Hindlimb muscle (tissue), 1 donor: ENCODE results near the gene IGF1R. TPM values are rescaled to one million over a fixed set of nuclear protein-coding genes. Genes with fewer than 3 reads are reported as not detected.
A peak's percentile ranks its signal among the peaks of the same experiment; 100 is the strongest.

Experiments used
- DNase-seq: peaks from one replicate; pipeline ENCODE4 v3.0.0-alpha.2; 2013
- polyA plus RNA-seq: library from polyadenylated mRNA; unstranded; fragments of 120-200 nt; gene quantifications from one replicate; pipeline ENCODE4 v1.2.1, GENCODE V29; 2013; ENCODE audit not compliant: insufficient read length

IGF1R gene
- polyA plus RNA-seq, 1 donor = 18.3 TPM

DNA sequence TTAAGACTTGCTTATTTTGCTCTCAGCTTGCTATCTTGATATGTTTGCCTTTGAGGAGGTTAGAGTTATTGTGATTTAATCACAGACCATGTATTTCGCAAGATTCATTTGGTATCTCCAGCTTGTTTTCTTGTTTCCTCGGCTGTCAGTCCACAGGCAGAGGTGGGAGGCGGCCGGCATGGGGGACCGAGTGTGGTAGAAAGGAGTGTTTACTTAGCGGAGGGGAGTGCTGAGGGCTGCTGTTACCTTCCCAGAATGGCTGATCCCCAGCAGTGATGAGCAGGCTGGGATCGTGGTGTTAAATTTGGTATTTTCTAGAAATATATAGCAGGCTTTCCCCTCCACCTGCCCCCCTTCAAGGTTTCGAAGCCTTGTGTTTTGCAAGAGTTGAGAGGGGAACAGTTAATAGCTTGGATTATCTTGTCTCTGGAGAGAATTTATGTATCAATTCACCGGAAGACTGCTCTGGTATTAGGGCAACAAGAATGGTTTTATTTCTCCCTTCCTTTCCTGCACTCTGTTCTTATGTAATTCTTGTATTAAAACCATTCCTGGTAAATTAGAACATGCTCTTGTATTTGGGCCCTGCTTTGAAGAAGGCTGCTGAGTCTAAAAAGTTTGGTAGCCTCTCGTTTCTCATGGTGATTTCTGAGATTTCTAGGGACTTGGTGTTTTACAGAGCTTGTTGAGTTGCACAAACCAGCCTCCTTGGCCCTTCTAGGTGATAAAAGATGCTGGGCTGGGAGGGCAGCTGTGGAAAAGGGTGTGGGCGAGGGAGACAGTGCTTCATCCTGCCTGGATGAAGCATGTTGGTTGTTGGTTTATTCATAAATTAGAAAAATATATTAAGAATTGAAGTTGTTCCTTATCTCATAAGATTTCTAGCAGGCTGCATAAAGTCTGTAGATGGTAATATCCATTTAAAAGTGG is 151.4 kb downstream of the IGF1R start:
- no peak for DNase-seq

DNA sequence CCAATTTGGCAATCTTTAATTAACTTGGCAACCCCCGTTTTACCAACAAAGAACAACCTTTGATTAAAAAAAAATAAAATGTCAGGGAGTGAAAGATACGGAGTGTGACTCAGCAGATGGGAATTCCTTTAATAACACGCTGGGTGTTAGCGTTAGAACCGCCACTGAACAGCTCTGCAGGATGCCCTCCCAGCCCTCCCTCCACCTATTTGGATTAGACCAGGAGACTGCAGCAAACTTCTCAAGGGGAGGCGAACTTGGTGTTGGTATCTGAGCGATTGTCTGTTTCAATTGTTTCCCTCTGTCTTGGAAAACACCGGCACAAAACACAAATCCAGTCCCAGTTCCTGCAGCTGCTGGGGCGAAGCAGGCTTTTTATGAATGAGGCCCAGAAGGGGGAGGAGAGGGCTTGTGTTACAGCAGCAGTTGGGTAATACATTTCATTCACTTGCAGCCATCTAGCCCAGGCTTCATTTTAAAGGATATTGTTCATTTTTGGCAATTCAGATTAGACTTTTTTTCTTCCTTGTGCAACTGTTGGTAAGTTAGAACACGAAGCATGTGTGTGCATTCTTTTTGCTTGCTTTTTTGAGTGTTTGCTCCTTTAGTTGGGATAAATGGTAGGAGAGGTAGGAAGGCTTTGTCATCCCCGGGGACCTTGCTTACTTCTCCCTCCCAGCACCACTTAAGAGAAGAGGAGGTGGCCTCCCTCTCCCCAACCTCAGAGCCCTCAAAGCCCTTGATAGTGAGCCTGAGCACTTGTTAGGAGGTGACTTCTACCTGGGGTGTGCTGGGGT is 152.3 kb downstream of the IGF1R start:
- peak; percentile 88 for DNase-seq

DNA sequence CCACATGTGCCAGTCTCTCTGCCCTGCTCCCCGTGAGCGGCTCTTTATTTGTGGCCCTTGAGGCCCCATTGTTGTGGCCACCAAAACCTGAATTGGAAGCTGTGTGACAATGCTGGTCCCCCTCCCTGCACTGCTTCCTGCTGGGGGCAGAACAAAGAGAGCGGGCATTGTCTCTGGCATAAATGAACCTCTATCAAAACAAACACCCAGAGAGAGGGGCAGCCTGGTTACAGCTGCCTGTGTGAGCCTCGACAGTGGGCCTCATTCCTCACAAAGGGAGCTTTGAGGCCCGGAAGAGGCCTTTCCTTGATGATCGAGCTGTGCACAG is 152.9 kb downstream of the IGF1R start:
- DNase-seq = no peak

DNA sequence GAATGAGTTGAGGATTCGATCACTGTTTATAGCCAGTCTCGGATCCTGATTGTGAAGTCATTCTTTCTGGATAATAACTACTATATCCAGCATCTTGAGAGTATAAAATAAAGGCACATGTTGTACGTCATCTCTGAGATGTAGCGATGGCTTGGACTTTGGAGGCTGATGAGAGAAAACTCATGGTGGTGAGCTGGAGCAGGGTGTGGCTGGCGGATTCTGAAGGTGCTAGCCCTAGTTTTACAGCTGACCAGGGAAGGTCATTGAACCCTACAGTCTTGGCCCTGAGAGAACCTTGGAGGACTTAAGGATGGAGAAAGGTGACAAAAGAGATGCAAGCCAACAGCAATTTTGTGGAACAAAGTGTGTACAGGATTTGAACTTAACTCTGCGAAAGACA is 153.8 kb downstream of the IGF1R start:
- DNase-seq = no peak

DNA sequence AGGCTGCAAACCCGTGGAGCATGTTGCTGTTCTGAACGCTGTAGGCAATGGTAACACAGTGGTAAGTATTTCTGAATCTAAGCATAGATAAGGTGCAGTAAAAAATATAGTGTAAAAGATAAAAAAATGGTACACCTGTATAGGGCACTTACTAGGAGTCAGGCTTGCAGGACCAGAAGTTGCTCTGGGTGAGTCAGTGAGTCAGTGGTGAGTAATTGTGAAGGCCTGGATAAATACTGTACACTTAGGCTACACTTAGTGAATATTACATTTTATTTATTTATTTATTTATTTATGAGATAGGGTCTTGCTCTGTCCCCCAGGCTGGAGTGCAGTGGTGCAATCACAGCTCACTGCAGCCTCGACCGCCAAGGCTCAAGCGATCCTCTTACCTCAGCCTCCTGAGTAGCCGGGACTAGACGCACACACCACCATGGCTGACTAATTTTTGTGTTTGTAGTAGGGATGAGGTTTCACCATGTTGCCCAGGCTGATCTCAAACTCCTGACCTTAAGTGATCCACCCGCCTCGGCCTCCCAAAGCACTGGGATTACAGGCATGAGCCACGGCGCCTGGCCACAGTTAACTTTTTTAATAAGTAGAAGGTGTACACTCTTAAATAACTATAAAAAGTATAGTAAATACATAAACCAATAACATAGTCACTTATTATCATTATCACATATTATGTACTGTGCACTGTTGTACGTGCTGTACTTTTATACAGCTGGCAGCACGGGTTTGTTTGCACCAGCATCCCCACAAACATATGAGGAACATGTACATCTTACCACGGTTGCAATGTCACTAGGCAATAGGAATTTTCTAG is 155.1 kb downstream of the IGF1R start:
- no peak for DNase-seq

DNA sequence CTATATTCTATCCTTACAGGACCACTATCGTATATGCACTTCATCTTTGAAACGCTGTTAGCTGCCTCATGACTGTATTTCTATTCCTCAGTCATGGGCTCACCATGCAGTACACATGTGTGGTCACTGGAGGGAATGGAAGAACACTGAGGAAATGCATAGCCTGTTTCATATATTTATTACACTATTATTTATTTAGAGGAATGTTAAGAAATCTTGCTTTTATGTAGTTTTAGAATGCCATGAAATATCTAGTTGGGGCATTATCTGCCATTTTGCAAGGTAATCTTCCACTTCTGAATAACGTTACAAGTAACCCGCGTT is 155.7 kb downstream of the IGF1R start:
- DNase-seq = no peak

DNA sequence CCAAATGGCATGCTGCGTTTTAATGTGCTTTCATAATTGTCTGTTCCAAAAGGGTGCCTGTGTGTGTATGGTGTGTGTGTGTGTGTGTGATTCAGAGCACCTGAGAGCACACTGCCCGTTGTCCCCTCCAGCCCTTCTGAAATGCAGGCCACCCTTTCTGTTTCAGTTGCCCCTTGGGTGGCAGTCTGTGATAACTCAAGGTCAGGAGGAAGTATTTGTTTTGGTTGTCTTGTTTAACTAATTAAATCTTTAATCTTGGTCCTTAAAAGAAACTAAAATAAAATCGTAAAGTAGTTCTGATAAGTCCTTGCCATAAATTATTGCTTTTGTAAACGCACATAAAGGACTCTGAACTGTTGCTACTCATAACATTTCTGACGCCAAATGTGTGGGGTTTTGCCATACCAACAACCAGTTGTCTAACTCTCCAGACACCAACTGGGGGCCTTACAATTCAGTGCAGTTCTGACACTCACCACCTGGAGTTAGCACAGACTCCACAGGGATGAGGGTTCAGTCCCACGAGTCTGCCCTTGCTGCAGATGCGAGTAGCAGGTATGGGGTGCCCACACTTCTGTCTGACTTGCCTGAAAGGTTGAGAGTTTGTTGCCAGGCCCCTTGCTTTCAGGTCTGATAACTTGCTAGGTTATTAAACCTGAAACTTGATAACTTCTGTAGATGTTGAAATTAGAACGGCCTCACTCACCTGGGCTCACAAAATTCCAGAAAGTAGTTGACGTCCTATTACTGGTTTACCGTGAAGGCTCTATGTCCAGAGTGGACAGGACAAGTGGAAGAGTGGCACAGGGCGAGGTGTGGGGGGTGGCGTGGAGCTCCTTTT is 157.3 kb downstream of the IGF1R start:
- DNase-seq = no peak

DNA sequence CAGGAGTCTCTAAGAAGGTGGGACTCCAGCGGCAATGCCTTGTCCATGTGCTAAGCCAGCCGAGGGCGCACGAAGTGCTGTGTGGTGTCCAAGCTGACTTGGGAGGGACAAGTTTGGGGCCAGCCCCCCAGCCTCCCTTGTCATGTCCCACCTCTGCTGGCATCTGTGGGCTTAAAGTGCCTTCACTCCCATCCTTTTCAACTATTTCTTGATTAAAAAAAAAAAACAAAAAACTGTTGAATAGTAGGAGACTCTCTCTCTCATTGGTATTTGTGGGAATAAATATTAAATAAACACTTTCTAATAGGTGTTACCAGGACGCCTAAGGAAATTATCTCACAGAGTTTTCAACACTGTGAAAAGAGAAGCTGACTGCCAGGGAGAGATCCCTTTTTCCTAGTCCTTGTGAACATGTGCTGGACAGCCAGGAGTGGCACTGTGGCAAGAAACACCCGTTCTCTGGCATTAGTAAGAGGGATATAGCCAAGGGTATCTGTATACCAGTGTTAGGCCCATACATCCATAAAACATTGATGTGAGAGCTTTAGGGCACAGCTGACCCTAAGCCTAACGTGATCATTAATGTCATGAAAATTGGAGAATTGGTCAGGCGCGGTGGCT is 158.0 kb downstream of the IGF1R start:
- DNase-seq = no peak

DNA sequence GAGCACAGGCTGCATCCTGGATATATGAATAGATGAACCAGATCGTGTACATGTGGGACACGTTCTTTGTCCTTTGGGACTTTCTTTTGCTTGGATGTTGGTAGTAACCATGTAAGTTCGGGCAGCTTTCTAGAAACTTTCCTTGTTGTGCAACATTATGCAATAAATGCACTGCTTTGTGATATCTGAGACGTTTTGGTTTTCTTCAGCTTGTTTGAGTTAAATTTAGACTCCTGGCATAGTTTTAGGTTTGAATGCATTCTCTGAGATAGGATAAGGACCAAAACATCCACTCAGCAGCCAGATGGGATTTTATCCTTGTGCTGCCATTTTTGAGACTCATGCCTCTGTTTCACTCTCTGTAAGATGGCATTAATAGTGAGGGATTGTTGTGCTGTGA is 158.9 kb downstream of the IGF1R start:
- no peak for DNase-seq

DNA sequence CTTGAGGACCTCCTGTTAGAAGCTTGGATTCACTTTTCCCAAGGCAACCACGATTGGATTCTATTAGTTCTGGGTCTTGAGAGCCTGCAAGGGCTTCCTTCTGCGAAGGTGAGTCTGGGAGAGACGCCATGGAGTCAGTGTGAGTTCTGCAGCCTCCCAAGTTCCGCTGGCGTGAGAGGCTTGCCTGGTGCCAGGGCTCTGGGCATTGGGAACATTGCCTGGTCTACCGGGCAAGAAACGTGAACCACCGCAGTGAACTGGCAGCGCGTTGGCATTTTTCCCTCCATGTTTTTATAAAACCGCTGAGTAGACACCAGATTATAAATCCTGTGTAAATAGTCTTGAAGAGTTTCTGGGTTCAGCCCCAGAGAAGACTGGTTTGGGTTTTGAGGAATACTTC is 160.9 kb downstream of the IGF1R start:
- no peak for DNase-seq

DNA sequence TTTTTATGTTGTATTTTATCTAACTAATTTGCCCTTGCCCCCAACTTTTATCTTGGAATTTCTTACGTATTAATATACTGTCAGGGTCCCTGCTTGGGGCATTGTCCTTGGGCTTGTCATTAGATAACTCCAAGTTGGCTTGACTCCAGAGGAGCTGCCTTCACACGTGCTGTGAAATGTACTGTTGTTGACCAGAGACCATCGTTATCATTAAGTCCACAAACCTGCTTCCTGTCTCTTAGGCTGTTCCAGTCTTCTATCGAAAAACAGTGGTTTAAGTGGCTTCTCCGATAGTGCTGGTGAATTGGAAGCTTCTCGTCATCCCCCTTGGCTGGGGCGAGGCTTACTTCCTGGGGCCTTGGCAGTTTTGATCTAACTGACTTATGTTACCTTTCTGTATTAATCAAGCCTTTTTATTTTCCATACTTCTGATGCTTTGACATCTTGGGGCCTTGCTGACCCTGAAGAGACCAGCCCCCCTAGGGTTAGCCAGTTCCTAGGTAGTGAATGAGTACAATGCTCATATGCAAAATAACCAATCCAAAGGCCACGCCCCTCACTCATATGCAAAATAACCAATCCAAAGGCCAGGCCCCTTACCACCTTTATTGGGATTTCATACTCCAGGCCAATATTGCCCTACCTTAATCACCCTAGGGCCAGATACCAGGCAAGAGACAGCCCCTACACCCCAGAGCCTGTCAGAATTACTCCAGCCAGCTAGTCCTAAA is 164.5 kb downstream of the IGF1R start:
- DNase-seq = no peak

DNA sequence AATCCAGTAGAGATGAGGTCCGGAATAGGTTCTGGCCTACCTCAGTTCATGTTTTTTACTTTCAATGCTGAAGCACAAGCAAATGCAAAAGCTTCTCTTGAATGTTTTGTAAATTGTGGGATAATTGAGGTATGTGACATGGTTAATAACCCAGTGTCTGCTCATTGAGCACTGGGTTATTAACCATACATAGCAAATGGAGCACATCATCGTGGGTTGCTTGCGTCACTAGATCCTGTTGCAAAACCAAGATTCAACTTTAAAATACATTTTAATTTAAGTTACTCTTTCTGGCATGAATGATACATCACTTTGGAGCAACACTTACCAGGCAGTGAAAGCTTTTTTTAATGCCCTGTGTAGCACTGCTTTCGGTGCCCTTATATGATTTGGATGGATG is 165.6 kb downstream of the IGF1R start:
- no peak for DNase-seq

DNA sequence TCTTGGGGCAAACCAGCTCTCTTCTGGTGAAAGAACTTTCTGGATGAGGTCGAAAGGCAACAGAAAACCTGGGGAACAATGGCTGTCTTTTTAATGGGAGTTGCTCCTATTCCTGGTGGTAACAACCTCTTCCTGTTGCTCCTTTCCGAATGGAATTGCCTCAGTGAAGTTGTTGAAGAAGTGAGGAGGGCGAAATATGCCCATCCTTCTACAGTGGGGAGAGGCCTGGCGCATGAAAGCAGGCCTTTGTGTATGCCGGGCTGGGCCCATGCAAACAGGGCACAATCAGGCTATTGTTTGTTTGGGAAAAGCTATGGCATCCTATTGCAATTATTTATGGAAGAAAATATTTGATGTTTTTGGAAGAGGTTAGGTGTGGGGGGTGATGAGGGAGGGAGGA is 166.9 kb downstream of the IGF1R start:
- no peak for DNase-seq

DNA sequence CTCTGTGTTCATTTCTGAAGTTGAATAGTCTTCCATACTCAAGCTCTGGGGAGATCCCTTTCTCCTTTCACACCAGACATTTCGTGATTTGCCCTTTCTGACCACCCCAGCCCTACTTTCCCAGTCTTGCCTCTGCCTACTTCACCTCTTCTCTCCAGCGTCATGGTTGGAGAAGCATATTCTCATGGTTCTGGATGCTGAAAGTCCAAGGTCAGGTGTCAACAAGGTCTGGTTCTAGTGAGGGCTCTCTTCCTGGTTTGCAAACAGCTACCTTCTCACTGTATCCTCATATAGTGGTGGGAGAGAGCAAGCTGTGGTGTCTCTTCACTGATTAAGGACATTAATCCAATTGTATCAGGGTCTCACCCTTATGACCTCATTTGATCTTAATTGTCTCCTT is 169.4 kb downstream of the IGF1R start:
- DNase-seq = no peak

DNA sequence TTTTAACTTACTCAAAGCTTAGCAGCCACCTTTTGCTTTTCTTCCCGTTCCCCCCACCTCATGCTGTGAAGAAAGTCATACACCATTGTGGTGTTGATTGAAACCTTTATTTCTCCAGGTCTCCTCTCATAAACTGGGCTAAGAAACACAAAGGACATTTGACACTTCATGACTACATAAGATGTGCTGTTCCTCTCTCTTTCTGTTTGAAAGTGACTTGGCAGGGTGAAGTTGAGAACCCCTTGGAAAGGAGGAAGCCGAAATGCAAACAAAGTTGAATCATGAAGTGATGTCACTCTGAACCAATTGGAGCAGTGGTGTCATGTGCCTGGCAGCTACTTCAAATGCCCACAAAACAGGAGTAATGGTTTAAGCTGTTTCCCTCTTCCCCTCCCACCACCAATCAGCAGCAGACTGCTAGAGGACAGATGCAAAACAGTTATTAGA is 174.7 kb downstream of the IGF1R start:
- no peak for DNase-seq

DNA sequence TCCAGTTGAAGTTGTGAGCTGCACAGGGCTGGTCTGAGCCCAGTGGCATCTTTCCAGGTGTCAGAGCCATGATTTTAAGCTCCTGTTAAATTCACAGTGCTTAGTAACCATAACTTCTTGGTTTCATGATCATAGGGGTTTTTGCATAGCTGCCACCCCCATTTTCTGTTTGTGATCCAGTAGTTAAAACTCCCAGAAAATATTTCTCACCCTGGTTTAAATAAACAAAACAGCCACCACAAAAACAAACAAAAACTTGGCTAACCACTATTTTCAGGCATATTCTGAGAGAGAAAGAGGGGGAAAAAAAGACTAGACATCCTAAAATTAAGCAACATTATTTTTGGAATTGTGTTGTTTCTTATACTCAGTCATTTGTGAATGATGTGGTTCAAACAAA is 175.3 kb downstream of the IGF1R start:
- no peak for DNase-seq

DNA sequence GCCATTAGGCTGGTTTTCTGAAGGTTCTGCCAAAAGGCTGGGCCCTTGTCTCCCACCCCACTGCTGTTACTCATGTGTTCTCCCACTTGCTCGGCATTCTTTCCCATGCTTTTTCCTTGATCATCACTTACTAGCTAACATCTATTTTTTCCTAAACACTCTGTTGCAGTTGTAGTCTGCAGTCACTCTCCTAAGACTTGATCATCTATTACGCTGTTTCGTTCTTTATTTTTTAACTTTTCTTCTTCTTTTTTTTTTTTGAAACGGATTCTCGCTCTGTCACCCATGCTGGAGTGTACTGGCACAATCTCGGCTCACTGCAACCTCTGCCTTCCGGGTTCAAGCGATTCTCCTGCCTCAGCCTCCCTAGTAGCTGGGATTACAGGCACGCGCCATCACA is 176.3 kb downstream of the IGF1R start:
- no peak for DNase-seq

DNA sequence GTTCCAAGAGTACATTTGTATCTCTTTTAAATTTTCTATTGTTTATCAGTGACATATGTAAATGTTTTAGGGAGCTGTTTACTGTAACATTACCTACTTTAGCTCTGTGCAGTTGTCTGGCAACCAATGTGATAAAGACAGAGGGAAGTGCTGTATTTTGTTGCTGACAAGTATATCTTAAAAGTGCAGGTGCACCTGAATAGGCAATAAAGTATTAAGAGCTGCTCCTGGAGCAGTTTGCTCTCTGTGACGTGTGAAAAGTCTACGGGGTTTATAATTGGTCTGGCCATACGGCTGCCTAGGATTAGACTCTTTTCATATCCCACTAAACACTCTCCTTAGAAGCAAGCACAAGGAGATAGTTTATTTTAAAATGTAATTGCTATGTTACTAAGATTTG is 178.3 kb downstream of the IGF1R start:
- no peak for DNase-seq

DNA sequence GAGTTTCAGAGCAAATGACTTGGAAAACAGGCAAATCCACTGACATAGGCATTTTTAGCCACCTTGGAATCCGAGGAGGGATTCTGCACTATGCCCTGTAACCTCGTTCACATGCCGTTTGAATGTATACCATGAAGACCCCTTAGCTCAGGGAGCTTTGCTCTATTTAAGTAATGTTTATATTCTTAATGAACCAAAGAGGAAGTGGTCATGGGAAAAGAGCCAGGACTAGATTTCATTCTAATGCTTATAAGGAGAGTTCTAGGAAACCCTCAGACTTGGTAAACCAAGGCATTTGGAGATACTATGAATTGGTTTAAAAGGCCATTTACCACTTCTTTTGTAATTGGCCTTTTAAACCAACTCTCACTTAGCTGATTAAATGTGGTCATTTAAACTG is 178.9 kb downstream of the IGF1R start:
- DNase-seq = no peak

DNA sequence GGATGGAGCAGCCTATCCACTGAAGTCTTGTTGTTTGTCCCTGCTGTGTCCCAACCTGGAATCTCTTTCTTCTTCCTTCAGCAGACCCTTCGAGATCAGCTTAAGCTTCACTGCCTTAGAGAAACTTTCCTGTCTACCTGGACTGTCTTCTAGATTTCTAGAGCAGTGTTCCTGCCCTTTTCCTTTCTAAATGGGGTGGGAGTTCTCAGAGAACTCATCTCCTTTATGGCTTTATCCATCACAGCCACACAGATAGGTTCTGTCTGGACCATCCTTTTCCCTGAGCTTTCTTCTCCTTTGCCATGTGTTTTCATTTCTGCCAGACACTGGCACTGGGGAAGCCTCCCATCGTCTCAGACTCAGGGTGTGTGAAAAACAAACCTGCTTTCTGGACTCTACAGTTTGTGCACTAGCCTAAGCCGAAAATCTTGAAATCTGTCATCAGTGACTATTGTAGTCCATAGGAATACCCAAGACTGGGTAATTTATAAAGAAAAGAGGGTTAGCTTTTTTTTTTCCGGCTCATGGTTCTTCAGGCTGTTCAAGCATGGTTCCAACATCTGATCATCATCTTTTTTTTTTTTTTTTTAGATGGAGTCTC is 181.8 kb downstream of the IGF1R start:
- no peak for DNase-seq

DNA sequence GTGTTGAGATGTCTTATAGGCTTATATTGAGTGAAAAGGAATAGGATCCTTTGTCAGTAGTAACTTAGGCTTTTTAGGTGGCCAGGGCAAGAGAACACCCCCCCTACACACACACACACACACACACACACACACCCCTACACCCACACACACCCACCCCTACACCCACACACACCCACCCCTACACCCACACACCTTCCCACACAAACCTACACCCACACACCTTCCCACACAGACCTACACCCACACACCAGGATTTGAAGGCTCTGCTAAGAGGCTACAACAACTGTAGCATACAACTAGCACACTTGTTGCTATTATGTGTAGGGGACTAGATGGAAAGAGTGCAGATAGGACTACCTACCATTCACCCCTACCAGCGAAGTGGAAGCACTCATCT is 186.6 kb downstream of the IGF1R start:
- DNase-seq = no peak
